GM20431 (cell line): ENCODE data around the gene CCDC57.
"Not testable (repeated sequence)": the region's sequence is repeated elsewhere in the genome, so short reads cannot be mapped to it uniquely, and the experiment has no call there.

Source experiments
- in situ Hi-C: fragments of 300-500 bp; cut with MseI, MboI; formaldehyde crosslinking; loops from one replicate; pipeline ENCODE4 v1.15.0; 2020; ENCODE audit warnings: low sequenced_read_pairs; ENCODE audit not compliant: unreplicated experiment

Gene CCDC57, protein sequence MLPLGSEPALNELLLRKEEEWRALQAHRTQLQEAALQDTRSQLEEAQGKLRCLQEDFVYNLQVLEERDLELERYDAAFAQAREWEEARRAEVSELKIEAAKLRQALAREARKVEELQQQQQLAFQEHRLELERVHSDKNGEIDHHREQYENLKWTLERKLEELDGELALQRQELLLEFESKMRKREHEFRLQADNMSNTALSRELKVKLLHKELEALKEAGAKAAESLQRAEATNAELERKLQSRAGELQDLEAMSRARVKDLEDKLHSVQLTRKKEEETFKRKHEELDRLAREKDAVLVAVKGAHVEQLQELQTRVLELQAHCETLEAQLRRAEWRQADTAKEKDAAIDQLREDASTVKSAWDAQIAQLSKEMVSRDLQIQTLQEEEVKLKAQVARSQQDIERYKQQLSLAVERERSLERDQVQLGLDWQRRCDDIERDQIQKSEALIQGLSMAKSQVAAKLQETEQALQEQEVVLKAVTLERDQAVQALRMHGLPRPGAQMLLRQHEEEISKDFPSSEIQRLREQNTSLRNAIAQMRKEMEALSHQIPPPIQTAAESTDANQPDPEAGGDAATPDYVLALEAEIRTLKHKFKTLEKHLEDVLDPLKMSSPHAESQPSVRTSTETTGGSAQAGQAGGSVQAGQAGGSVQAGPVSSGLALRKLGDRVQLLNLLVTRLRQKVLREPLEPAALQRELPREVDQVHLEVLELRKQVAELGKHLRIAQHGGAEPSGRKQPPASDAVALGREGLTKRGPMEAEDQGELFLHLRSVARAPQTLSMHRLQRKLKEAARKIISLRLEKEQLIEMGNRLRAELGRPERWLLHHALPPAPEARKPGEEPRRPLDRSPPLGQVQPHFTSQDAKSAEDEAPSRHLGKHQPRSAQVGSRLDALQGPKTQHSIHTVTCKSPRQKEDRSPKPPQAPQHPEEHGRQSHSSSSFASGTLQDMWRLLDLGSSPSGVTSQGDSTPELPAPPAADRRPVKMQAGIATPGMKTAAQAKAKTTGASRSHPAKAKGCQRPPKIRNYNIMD

DNA sequence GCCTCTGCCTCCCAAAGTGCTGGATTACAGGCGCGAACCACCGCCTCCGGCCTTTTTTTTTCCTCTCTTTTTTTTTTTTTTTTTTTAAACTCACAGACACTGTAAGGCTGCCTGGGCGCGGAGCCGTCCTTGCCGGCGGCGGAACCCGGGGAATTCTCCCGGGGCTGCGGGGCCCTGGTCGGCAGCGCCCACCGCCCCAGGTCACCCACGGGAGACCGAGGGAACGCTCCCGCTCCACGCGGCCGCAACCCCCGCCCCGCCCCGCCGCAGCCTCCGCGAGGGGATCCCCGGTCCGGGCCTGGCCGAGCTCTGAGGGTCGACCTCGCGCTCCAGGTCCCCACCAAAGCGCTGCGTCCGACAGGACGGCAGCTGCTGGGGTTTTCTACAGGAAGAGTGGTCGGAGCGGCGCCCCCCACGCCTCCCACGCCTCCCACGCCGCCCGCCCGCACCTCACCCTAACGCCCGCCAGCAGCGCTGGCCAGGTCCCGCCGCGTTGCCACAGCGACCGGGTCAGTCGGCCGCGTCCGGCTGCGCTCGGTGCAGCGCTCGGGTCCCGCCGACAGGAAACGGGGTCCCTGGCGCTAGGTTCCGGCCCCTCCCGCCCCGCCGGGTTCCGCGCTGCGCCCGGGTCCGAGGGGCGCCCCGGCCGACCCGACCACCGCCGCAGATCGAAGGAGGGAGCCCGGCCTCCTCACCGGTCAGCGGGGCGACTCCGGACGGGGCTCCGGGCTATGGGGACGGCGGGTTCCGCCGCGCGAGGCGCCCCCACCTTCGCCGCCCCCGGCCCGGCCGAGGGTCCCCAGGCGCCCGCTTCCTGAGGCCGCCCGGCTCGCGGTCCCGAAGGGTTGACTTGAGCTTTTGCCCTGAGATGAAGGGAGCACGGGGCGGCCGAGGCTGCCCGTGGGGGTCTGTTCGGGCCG is at the start of gene CCDC57:
Gene CCDC57, minus strand, starts transcription at position 512 of the 920 bp plus-strand sequence. CDS start 10,898 bp downstream, outside the sequence.
- in situ Hi-C loops: no loop called here

DNA sequence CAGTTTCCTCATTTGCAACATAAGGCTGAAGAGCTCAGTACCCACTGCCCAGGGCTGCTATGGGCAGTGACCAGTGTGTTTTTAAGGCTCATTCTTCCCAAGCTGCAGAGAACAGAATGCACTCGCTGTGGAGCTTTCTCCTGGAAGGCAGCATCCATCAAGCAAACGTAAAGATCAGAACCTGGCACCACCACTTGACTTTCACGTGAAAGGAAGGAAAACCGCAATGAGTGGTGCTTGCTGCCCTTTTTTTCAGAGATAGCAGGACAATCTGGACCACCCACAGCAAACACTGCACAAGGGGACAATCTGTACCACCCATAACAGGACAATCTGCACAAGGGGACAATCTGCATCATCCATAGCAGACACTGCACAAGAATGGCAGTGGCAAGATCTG is 49.7 kb upstream of the CCDC57 start:
- in situ Hi-C loops: no loop called here

DNA sequence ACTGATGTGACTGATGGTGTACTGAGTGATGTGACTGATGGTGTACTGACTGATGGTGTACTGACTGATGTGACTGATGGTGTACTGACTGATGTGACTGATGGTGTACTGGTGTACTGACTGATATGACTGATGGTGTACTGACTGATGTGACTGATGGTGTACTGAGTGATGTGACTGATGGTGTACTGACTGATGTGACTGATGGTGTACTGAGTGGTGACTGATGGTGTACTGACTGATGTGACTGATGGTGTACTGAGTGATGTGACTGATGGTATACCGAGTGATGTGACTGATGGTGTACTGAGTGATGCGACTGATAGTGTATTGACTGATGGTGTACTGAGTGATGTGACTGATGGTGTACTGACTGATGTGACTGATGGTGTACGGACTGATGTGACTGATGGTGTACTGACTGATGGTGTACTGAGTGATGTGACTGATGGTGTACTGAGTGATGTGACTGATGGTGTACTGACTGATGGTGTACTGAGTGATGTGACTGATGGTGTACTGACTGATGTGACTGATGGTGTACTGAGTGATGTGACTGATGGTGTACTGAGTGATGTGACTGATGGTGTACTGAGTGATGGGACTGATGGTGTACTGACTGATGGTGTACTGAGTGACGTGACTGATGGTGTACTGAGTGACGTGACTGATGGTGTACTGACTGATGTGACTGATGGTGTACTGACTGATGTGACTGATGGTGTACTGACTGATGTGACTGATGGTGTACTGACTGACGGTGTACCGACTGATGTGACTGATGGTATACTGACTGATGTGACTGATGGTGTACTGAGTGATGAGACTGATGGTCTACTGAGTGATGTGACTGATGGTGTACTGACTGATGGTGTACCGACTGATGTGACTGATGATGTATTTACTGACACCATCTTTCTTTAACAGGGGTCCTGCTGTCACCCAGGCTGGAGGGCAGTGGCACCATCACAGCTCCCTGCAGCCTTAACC is 47.6 kb upstream of the CCDC57 start:
- in situ Hi-C loops: not testable (repeated sequence)

DNA sequence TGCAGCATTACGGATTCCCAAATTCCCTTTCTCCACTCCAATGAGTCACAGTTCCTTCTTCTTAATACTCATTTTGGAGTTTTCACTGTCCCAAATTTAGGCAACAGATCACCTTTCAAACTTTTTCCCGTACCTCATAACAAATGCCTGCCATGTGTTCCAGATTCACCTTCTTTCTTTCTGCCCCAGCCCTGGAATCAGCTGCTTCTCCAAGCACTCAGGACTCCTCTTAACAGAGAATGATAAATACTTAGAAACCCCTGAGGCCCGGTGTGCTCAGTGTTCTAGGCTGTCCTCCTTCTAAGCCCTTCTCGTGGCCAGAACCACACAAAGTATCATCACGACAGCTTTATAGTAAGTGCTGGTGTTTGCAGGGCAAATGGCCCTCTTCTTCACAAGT is 45.9 kb upstream of the CCDC57 start:
- in situ Hi-C loops: no loop called here

DNA sequence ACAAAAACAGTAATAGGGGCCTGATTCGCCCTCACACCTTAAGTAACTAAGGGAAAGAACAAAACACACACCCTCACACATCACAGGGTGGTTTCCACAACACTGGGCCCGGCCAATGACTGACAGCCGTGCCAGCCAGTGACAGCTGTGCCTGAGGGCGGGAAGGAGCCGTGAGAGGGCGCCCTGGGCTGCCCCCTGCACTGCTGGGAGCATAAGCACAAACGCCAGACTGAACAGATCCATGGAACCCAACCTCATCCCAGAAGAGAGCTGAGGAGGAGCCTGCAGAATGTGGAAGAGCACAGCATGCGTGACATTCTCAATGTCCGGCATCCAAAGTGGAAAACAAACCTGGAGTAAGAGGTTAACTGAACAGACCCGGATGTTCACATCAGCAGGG is 44.8 kb upstream of the CCDC57 start:
- in situ Hi-C loops: no loop called here

DNA sequence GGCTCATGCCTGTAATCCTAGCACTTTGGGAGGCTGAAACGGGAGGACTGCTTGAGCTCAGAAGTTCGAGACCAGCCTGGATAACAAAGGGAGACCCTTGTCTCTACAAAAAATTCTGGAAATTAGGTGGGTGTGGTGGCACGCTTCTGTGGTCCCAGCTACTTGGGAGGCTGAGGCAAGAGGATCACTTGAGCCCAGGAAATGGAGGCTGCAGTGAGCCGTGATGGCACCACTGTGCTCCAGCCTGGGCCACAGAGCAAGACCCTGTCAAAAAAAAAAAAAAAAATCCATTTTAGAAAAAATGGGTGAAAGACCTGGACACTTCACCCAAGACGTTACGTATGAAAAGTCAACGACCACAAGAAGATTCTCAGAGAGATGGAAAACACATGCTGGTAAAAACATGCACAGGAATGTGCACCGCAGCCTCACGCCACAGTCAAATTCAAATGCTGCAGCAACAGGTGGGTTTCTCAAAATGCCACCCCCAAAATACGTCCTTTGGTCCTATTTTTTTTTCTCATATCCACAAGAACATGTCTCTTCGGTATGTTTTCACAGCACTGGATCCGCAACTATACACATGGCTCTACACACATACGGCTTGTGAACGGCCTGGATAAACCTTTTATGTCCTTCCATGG is 43.7 kb upstream of the CCDC57 start:
- in situ Hi-C loops: no loop called here

DNA sequence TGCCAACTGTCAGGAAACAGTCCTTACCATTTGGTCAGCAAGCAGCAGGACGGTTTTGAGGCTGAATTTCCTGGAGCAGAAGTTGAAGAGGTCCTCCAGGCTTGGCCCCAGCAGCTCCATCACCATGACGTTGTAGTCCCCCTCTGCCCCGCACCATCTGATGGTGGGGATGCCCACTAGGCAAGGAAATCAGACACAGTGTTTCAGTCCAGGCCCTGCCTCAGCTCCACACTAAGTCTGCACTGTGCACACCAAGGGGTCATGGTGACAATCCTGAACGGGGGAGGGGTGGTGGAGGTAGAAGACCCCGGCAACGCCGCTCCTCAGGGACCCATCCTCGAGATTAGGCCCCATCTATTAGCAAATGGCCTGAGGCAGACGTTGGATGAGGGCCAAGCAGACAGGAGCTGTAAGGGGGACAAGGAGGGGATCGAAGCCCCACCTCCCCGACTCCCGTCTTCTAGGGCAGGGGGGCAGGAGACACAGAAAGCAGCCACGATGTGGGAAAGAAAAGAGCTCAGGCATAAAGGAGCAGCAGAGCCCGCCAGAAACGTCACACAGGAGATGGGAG is 42.8 kb upstream of the CCDC57 start:
- in situ Hi-C loops: no loop called here

DNA sequence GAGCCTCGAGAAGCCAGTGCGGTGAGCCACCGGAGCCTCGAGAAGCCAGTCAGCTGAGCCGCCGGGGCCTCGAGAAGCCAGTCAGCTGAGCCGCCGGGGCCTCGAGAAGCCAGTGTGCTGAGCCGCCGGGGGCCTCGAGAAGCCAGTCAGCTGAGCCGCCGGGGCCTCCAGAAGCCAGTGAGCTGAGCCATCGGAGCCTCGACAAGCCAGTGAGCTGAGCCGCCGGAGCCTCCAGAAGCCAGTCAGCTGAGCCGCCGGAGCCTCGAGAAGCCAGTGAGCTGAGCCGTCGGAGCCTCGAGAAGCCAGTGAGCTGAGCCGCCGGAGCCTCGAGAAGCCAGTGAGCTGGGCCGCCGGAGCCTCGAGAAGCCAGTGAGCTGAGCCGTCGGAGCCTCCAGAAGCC is 42.1 kb upstream of the CCDC57 start:
- in situ Hi-C loops: not testable (repeated sequence)

DNA sequence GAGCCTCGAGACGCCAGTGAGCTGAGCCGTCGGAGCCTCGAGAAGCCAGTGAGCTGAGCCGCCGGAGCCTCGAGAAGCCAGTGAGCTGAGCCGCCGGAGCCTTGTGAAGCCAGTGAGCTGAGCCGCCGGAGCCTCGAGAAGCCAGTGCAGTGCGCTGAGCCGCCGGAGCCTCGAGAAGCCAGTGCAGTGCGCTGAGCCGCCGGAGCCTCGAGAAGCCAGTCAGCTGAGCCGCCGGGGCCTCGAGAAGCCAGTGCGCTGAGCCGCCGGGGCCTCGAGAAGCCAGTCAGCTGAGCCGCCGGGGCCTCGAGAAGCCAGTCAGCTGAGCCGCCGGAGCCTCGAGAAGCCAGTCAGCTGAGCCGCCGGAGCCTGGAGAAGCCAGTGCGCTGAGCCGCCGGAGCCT is 41.5 kb upstream of the CCDC57 start:
- in situ Hi-C loops: not testable (repeated sequence)

DNA sequence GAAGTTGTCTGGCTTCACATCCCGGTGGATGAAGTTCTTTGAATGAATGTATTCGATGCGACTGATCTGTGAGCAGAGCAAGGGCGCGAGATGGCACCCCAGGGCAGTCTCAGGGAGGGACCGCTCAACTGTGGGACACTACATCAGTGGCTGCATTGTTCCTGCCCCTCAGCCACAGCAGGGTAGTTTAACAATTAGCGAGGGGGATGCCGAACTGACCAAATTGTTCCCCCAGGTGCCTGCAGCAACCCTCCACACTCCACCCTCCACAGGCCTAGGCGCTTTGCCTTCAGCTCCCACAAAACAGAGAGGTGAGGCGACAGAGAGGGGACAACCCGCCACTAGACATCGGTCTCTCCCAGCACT is 40.5 kb upstream of the CCDC57 start:
- in situ Hi-C loops: no loop called here

DNA sequence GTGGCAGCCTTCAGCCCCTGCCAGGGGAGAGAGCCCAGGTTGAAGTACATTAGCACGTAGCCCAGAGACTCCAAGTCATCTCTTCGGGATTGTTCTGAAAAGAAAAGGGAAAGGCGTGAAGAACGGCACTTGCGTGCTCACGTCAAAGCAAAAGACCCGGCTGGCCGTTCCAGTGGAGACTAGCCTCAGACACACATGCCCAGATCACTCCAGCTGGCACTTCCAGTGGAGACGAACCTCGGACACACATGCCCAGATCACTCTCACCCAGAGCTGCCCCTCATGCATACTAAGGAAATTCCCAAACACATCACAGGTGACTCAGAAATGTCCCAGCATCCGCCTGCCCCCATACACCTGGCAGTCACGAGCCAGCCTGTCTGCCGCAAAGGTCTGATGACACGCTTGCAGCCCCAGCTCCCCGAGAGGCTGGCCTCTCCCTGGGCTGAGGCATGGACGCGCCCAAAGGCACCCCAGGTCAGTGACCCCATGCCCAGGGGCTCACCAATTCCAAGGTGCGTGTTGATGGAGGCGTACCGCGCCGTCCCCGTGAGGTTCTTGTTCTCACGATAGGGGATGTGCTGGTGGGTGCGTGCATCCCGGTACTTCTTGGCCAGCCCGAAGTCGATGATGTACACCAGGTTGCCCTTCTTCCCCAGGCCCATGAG is 40.0 kb upstream of the CCDC57 start:
- in situ Hi-C loops: no loop called here

DNA sequence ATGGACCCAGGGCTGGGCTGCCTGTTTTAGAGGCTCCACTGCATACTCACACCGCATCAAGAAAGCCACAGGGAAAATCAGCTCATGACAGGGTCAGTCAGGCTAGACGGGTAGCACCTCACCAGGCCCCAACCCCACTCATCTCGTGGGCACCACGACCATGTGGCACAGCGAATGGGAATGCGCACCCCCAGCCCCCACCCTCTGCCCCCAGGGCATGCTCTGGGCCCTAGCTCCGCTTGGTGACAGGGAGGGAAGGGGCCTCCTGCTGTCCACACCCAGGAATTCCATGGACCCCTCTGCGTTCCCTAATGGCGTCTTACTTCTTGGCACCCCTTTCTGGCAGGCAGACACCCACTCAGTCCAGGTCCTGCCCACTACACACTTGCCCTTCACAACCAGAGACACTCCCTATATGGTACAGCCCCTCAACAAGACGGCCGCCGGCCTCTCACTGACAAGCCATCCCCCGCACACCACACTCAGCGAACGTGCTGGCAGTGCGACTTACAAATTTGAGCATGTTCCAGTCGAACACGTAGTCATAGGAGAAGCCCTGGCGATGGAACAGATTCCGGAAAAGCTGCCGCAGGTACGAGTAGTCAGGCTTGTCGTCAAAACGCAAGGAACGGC is 38.3 kb upstream of the CCDC57 start:
- in situ Hi-C loops: no loop called here

DNA sequence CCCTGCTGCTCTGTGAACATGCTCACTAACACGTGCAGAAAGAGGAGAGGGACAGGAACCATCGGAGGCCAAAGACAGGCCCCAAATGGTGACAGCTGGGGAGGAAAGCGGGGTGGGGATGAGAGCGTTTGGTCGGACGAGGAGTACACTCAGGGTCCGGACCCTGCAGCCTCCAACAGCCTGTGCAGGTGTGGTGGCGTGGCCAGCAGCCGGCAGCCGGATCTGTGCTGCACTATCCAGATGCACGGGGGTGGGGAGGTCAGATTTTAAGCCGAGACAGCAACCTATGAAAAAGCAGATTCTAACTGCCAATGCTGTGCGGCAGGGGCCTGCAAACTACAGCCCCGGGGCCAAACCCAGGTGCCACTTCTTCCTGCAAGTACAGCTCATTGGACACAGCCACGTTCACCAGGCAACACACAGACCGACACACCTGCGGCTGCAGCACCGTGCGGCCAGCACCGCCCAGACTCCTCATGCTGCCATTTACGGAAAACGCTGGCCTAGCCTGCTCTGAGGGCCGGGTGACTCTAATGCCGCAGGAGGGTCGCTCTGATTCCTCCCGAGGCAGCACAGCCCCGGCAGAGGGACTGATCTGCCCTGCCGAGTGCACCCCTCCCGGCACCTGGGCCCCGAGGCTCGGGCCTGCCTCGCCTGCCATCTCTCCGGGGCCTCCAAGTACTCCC is 37.4 kb upstream of the CCDC57 start:
- in situ Hi-C loops: no loop called here

DNA sequence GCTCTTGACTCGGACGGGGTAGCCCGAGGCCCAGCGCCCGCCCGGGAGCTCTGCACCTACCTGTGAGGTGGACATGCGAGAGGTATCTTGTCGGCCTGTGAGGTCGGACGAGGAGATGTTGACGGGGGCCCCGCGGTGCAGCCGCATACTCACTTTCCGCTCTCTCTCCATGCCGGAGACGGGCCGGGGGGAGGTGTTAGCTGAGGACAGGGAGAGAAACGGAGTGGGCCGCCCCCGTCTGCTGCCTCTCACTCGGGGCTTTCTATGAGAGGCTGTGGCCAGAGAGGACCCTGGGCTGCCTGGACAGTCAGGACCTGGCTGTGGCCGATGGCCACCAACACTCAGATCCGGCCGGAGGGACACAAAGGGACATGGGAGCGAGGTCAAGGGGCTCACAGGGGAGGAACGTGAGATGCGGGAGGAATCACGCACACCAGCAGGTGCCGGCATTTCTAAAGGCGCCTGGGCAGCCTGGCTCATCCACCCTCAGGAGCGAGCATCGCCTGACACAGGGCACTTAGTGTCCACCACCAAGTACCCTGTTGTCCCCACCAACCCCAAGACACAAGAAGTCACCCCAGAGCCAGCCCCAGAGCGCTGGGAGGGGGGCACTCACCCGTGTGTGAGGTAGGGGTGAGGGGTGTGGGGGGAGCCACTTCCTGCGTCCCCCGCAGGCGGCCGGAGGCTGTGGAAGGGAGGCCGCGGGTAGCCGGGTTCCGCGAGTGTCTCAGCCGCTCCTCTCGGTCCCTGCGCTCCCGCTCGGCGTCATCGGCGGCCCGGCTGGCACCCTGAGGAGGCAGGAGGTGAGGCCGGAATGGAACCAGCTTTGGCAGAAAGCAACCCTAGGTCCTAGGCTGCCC is 36.4 kb upstream of the CCDC57 start:
- in situ Hi-C loops: no loop called here

DNA sequence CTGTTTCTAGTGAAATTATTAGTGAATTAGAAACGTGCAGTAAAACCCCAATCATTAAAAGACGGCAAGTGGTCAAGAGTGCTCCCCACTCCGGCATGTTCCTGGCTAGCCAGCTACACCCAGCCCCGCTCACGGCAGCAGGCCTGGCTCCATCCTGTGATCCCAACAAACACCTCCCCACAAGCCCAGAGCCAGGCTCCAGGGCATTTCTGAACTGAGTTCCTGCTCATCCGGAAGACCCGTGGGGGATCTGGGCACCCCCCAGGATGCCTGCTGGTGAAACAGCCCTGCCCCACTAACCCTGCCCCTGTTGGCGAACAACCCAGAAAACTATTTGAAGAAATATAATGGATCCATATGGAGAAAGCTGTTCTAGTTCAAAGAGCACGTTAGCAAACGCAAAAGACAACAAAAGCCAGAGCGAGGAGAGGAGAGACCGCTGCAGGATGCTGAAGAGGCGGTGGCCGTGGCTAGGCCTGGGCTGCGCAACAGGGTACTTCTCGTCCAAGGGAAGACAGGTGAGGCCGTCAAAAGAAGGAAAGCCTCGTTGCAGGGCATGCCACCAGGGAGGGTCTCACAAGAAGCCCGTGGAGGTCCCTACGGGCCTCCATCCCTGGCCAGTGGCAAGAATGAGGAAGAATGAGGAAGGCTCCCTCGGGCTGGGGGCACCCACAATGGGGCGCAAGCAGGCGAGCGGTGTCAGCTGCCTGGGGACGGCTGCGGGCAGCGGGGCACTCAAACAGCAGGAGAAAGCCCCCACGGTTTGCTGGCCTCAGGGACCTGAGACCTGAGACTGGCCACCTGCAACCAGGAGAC is 35.4 kb upstream of the CCDC57 start:
- in situ Hi-C loops: no loop called here
